Right lobe of liver (tissue), 4 donors: ENCODE results near the gene TAF8.
"Not testable (repeated sequence)": the region's sequence is repeated elsewhere in the genome, so short reads cannot be mapped to it uniquely, and the experiment has no call there.

ENCODE experiments used
- CTCF ChIP-seq, 4 donors: fragments of 200-600 bp in 3 of 4; fragments of 450-650 bp in 1 of 4; IDR thresholded peaks; one replicate each; pipeline versions ENCODE4 v1.5.1 to v1.8.0; 2016 to 2022; ENCODE audit warnings: antibody characterized with exemption in 4 of 4, mild to moderate bottlenecking in 2 of 4
- POLR2A ChIP-seq: fragments of 450-650 bp; IDR thresholded peaks from one replicate; pipeline ENCODE4 v1.6.1; 2017; ENCODE audit warnings: antibody characterized with exemption, mild to moderate bottlenecking
- donor health status: DM: no; HTN: no; CAD: no.
- donor health status: DM: no; HTN: no; CAD: no.
- donor health status: DM: no; HTN: yes; CAD: no.

GRCh38 chr6:42003658-42004057 lies 46.7 kb upstream of the TAF8 start:
- TF ChIP-seq CTCF (IDR thresholded peaks at IDR 0.05); POLR2A: not testable (repeated sequence)
